GM19238 (cell line): ENCODE data around the gene ZNF75A.

Experiments used
- DNase-seq: peaks from one replicate; pipeline ENCODE4 v3.0.0; 2011; ENCODE audit warnings: low spot score; ENCODE audit not compliant: insufficient read length

Gene ZNF75A

GRCh38 chr16:3285131-3285530 is 20.2 kb upstream of the ZNF75A start:
- DNase-seq, result no peak

- no peak for DNase-seq
Observed at GRCh38 chr16:3289998-3290673, 15.2 kb upstream of the ZNF75A start.

DNA sequence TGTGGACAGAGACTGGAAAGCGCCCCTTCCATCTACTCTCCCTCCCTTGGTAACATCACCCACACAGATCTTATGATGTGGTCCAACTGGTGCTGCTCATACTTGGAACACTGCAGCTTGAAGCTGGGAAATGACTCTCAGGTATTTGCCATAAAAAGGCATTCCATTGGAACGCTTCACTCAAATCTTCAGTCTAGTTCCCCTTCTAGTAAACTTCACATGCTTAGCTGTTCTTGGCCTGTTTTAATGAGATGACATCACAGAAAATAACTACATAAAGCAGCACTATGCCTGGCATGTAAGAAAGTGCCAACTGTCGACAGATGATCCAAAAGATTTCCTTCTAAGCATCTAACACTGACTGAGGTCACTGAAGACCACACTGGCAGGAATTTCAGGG is 12.7 kb upstream of the ZNF75A start:
- DNase-seq, result no peak

DNA sequence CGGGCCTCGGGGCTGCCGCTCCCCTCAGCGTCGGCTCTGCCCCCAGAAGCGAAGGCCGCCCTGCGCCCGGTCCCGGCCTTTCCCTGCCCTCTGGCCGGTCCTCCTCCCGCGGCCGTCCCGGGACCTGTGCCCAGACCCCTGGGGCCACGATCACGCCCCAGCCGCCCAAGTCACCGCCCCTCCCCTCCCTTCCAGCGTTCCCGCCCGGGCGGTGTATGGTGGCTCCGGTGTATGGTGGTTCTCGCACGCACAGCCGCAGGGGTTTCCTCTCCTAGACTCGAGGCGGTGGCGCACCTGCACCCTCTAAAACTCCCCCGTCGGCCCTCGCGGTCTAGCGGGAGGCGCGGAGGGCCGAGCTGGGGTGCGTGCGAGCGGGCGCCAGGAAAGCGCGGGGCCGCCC is 10.1 kb upstream of the ZNF75A start:
- DNase-seq, result no peak

DNA sequence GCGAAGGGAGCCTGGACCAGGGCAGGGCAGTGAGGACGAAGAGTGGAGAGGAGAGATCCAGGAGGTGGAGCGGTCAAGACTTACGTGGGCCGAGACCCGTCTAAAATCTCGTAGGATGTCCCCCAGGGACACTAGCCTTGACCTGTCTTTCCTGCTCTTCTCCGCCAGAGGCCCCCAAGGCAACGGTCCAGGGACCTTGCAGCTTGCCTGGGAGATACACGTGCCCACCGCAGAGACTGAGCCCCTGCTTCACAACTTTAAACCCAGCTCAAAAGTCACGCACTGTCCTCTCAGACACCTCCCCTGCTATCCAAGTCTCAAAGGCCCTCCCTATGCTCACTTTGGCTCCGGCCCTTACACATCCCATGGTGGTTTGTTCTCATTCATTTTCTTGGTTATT is 9.5 kb upstream of the ZNF75A start:
- DNase-seq, result no peak

- DNase-seq, result no peak
Observed at GRCh38 chr16:3304370-3304769, 927 bp upstream of the ZNF75A start.

GRCh38 chr16:3306078-3306477 is 781 bp downstream of the ZNF75A start:
- DNase-seq, result no peak

DNA sequence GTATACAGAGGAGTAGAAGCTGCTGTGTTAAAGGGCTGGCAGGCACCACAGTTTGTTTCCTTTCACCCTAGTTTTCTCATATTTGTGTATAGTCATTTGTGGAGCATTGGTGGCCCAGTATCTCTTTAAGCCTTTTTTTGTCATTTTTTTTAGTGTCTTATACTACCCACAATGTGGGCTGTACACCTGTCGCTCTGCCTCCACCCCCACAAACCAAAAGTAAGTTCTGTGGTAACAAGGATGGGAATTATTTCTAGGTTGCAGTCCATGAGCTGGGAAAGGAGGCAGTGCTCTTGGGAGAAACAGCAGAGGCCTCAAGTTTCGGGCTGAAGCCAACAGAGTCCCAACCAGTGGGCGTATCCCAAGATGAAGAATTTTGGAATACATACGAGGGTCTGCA is 6.2 kb downstream of the ZNF75A start:
- no peak for DNase-seq

DNA sequence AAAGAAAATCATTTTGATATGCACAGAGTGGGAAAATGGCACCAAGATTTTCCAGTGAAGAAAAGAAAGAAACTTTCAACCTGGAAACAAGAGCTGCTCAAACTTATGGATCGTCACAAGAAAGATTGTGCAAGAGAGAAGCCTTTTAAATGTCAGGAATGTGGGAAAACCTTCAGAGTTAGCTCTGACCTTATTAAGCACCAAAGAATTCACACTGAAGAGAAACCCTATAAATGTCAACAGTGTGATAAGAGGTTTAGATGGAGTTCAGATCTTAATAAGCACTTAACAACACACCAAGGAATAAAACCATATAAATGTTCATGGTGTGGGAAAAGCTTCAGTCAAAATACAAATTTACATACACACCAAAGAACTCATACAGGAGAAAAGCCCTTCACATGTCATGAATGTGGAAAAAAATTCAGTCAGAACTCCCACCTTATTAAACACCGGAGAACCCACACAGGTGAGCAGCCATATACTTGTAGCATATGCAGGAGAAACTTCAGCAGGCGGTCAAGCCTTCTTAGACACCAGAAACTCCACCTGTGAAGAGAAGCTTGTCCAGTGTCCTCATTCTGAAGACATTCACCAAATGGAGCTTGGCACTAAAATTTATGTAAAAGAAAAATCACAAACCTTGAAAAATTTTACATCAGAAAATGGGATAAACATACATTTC is 12.2 kb downstream of the ZNF75A start:
- DNase-seq, result no peak

DNA sequence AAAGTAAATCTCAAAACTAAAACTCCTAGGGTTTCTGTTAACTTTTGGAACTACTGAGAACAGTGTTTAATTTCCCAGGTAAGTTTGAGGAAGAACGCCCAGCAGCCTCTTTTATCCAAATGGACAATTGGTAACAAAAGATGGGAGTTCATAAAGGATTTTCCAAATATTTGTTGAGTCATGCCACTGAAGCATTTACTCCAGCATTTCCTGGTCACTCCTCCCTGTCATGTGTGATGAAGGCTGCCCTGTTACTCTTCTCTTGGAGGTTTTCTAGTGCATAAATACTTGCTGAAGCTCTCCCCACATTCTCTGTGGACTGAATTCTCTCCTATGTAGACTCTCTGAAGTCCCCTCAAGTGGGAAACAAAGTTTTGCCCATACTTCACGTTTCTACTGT is 16.5 kb downstream of the ZNF75A start:
- no peak for DNase-seq

DNA sequence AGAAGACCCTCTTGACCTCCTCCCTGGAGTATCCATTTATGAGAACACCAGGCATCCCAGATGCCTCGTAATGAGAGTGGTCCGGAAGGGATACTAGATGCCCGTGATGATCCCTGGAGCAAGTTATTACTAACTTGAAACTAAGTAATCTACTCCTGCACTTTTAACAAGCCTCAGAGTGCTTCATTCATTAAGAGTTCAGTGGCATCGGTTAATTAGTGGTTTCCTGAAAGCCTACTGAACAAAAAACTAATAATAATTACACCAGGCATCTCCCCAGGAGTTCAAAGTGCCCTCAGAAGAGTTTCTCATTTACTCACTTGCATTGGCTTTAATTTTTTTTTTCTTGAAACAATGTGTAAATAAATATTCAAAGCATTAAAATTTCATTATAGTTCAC is 22.2 kb downstream of the ZNF75A start:
- no peak for DNase-seq

DNA sequence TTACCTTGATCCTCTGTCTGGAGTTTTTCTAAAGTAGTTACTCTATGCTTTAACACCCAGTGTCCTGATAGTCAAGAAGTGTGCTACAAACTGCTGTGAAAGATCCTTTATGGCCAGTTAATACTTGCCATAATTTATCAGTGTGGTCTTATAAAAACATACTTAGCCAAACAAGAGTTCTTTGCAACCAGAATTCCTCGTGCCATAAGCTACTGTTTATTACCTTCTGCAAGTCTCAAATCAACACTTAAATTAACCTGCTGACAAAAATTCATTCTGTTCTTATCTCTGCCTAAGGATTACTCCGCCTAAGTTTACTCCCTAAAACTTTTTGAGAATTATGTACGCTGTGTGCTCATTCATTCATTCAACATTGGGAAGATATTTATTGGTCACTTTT is 22.8 kb downstream of the ZNF75A start:
- DNase-seq, result no peak

GRCh38 chr16:3328643-3329042 is 23.3 kb downstream of the ZNF75A start:
- DNase-seq, result no peak

DNA sequence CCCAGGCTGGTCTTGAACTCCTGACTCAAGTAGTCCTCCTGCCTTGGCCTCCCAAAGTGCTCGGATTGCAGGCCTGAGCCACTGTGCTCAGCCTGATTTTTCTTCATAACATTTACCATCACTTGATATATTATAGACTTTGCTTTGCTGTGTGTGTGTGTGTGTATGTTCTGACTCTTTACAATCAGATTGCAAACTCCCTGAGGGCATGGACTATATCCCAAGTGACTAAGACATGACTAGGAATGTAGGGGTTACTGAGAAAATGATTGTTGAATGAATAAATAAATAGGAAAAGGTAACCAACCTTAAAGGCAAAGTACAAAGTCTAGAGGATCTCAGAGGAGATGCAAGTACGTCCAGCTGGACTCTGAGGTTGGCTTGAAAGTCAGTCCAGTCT is 40.7 kb downstream of the ZNF75A start:
- DNase-seq, result no peak

DNA sequence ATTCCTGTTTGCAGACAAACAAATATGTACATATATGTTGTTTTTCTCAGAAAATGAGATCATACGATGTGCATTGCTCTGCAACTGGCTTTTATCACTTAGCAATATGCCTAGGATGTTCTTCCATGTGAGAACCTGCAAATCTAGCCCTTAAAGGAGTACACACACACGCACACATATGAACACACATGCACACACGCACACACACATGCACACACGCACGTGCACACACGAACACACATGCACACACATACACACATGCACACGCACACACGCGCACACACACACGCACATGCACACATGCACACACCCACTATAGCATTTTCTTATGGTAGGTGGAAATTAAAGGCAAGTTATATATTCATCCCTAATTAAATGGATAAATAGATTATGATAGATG is 42.3 kb downstream of the ZNF75A start:
- DNase-seq, result no peak

- DNase-seq, result no peak
Observed at GRCh38 chr16:3348547-3349167, 43.4 kb downstream of the ZNF75A start.

DNA sequence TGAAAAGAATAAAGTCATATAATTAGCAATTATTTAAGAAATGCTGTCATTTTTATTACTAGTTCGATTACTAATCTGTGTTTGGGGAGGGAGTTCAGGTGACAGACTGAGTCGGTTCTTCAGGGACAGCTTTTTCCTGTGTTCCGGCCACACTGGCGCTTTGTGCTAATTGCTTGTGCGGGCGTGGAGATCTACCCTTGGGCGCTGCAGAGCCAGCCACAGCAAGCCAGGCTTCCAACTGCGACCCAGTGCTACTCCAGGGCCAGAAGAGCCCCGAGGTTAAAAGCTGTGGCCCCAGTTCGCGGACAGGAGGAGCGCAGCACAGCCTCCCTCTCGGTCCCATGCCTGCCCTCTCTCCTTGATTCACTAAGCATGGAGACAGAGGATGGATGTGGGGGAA is 43.9 kb downstream of the ZNF75A start:
- DNase-seq, result no peak

DNA sequence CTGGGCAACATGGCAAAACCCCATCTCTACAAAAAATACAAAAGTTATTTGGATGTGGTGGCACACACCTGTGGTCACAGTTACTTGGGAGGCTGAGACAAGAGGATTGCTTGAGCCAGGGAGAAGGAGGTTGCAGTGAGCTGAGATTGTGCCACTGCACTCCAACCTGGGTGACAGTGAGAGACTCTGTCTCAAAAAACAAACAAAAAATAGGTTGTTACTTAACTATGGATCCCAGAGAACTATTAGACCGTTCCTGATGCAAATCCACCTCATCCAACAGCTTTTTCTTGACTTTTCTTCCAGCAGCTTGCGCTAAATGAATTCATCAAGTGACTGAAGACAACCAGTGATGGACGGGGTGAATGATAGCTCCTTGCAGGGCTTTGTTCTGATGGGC is 50.3 kb downstream of the ZNF75A start, which contains the start of gene OR2C1:
Gene OR2C1, plus strand, starts transcription at position 301 of the 400 bp plus-strand sequence. Its CDS starts 52 bp downstream, at position 353.
- no peak for DNase-seq

DNA sequence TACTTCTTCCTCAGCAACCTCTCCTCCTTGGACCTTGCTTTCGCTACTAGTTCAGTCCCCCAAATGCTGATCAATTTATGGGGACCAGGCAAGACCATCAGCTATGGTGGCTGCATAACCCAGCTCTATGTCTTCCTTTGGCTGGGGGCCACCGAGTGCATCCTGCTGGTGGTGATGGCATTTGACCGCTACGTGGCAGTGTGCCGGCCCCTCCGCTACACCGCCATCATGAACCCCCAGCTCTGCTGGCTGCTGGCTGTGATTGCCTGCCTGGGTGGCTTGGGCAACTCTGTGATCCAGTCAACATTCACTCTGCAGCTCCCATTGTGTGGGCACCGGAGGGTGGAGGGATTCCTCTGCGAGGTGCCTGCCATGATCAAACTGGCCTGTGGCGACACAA is 50.8 kb downstream of the ZNF75A start:
- DNase-seq, result no peak

DNA sequence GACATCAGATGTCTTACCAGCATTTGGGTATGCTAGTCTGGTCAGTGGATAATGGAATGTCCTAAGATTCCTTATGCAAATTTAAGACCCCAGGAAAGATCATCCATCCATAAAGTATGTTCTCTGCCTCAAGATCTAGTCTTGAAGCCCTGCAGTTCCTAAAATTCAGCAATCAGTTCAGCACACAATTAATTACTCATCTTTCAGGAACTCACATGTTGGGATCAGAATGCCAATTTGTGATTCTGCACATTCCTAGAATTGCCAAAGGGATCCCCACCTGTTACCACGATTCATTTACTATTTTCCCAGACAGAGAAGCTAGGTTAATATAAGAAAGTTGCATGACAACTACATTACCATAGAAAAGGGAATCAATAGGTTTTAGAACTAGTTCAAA is 53.6 kb downstream of the ZNF75A start:
- DNase-seq, result no peak

GRCh38 chr16:3362931-3363330 is 57.6 kb downstream of the ZNF75A start:
- no peak for DNase-seq

- no peak for DNase-seq
Observed at GRCh38 chr16:3363793-3364192, 58.5 kb downstream of the ZNF75A start.
